Measurements from ENCODE around the gene HES5. TPM values are rescaled to one million over a fixed set of nuclear protein-coding genes. Genes with fewer than 3 reads are reported as not detected.

The HES5 gene
- polyA plus RNA-seq, 2 donors, result 0.71 to 1.5 TPM

DNA sequence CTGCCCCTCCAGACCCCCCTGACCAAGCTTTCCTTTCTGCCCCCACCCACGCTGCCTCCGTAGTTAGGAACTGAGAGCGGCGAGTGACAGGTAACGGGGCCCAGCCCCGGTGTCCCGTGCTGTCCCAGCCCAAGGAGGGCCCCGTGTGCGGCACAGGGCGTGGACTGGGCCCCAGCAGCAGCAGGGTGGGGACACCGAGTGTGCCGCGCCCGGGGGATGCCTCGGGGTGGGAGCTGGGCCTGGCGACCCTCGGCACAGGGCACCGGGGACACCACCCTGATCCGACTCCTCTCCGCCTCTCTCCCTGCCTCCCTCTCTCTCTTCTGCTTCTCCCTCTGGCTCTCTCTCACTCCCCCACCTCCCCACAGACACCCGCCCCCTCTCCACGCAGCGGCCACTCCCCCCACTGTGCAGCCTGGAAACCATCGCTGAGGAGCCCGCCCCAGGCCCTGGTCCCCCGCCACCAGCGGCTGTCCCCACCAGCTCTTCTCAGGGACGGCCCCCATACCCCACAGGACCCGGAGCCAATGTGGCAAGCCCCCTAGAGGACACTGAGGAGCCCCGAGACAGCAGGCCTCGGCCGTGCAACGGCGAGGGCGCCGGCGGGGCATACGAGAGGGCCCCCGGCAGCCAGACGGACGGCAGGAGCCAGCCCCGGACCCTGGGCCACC, 26.4 kb downstream of the HES5 start:
- WGBS, 2 donors, result 50 to 61% methylated on average over 42 of the region's 42 CpGs
- no peak overlapping the region for H3K27ac ChIP-seq (ENCODE audit: low read depth in 2 of 2, low read length in 1 of 2)
- no peak overlapping the region for H3K4me3 ChIP-seq (ENCODE audit: low read depth in 1 of 2, low read length in 2 of 2)
- peaks cover 0 to 10% of the 10 kb centered on the region in 2 donors for H3K36me3 ChIP-seq (ENCODE audit: control insufficient read depth in 2 of 2, insufficient read depth in 2 of 2, low read length in 1 of 2)
- H3K4me1 ChIP-seq (ENCODE audit: control insufficient read depth in 2 of 2, insufficient read depth in 2 of 2, low read length in 1 of 2), result no peaks in the 10 kb centered on the region
- no peaks in the 10 kb centered on the region for H3K9me3 ChIP-seq (ENCODE audit: control insufficient read depth in 2 of 2, insufficient read depth in 1 of 2, low read depth in 1 of 2, low read length in 1 of 2)
- no peaks in the 10 kb centered on the region for H3K27me3 ChIP-seq (ENCODE audit: control insufficient read depth in 1 of 2, insufficient read depth in 2 of 2, low read length in 2 of 2)

DNA sequence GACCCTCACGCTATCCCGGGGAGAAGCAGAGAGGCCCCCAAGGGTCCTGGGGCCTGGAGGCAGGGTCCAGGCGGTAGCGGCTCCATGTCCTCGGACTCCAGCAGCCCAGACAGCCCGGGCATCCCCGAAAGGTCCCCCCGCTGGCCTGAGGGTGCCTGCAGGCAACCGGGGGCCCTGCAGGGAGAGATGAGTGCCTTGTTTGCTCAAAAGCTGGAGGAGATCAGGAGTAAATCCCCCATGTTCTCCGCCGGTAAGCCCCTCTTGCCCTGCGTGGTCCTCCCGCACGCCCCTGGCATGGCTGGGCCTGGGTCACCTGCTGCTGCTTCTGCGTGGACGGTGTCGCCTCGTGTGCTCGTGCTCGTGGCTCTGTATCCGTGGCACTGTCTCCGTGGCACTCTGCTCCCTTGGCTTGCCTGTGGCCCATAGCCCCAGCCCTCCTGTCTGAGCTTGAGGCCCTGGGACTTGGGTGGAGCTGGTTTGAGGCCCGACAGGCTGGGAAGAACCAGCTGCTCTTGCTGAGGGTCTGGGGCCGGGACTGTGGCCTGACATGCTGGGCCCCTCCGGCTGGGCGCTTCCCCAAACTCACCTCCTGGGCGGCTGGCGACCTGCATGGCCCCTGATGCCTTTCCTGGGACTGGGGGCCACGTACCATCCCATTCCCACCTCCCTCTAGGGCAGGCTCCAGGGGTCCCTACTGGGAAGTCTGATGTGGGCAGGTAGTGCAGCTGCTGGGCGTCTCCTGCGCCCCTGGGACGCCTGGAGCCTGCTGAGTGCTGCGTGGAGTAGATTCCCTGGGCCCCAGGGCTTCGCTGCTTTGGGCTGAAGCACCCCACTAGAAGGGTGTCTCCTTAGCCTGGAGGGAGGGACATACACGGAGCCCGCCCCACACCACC, 27.2 kb downstream of the HES5 start:
- Histone ChIP-seq H3K9me3 (ENCODE audit: control insufficient read depth in 2 of 2, insufficient read depth in 1 of 2, low read depth in 1 of 2, low read length in 1 of 2) (no peaks in the 10 kb centered on the region), H3K4me3 (ENCODE audit: low read depth in 1 of 2, low read length in 2 of 2) (no peak overlapping the region), H3K4me1 (ENCODE audit: control insufficient read depth in 2 of 2, insufficient read depth in 2 of 2, low read length in 1 of 2) (no peaks in the 10 kb centered on the region), H3K27me3 (ENCODE audit: control insufficient read depth in 1 of 2, insufficient read depth in 2 of 2, low read length in 2 of 2) (no peaks in the 10 kb centered on the region), H3K36me3 (ENCODE audit: control insufficient read depth in 2 of 2, insufficient read depth in 2 of 2, low read length in 1 of 2) (peaks cover 0 to 4% of the 10 kb centered on the region in 2 donors), H3K27ac (ENCODE audit: low read depth in 2 of 2, low read length in 1 of 2) (no peak overlapping the region)
- WGBS, 2 donors, result 78% methylated on average over 36 of the region's 36 CpGs

DNA sequence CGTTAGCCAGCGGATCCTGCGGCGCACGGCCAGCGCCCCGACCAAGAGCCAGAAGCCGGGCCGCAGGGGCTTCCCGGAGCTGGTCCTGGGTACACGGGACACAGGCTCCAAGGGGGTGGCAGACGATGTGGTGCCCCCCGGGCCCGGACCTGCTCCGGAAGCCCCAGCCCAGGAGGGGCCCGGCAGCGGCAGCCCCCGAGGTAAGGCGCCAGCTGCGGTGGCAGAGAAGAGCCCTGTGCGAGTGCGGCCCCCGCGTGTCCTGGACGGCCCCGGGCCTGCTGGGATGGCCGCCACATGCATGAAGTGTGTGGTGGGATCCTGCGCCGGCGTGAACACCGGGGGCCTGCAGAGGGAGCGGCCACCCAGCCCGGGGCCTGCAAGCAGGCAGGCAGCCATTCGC, 27.9 kb downstream of the HES5 start:
- no peaks in the 10 kb centered on the region for H3K9me3 ChIP-seq (ENCODE audit: control insufficient read depth in 2 of 2, insufficient read depth in 1 of 2, low read depth in 1 of 2, low read length in 1 of 2)
- WGBS, 2 donors, result 85 to 91% methylated on average over 33 to 34 of the region's 34 CpGs
- H3K27me3 ChIP-seq (ENCODE audit: control insufficient read depth in 1 of 2, insufficient read depth in 2 of 2, low read length in 2 of 2), result no peaks in the 10 kb centered on the region
- no peak overlapping the region for H3K4me3 ChIP-seq (ENCODE audit: low read depth in 1 of 2, low read length in 2 of 2)
- H3K27ac ChIP-seq (ENCODE audit: low read depth in 2 of 2, low read length in 1 of 2), result no peak overlapping the region
- H3K4me1 ChIP-seq (ENCODE audit: control insufficient read depth in 2 of 2, insufficient read depth in 2 of 2, low read length in 1 of 2), result no peaks in the 10 kb centered on the region
- H3K36me3 ChIP-seq (ENCODE audit: control insufficient read depth in 2 of 2, insufficient read depth in 2 of 2, low read length in 1 of 2), result peaks cover 0 to 3% of the 10 kb centered on the region in 2 donors

GRCh38 chr1:2501820-2502119, 28.3 kb downstream of the HES5 start:
- 71 to 79% methylated on average over 7 of the region's 7 CpGs for WGBS, 2 donors
- peaks cover 0 to 3% of the 10 kb centered on the region in 2 donors for H3K36me3 ChIP-seq (ENCODE audit: control insufficient read depth in 2 of 2, insufficient read depth in 2 of 2, low read length in 1 of 2)
- no peaks in the 10 kb centered on the region for H3K9me3 ChIP-seq (ENCODE audit: control insufficient read depth in 2 of 2, insufficient read depth in 1 of 2, low read depth in 1 of 2, low read length in 1 of 2)
- no peak overlapping the region for H3K4me3 ChIP-seq (ENCODE audit: low read depth in 1 of 2, low read length in 2 of 2)
- H3K27ac ChIP-seq (ENCODE audit: low read depth in 2 of 2, low read length in 1 of 2), result no peak overlapping the region
- no peaks in the 10 kb centered on the region for H3K4me1 ChIP-seq (ENCODE audit: control insufficient read depth in 2 of 2, insufficient read depth in 2 of 2, low read length in 1 of 2)
- no peaks in the 10 kb centered on the region for H3K27me3 ChIP-seq (ENCODE audit: control insufficient read depth in 1 of 2, insufficient read depth in 2 of 2, low read length in 2 of 2)

DNA sequence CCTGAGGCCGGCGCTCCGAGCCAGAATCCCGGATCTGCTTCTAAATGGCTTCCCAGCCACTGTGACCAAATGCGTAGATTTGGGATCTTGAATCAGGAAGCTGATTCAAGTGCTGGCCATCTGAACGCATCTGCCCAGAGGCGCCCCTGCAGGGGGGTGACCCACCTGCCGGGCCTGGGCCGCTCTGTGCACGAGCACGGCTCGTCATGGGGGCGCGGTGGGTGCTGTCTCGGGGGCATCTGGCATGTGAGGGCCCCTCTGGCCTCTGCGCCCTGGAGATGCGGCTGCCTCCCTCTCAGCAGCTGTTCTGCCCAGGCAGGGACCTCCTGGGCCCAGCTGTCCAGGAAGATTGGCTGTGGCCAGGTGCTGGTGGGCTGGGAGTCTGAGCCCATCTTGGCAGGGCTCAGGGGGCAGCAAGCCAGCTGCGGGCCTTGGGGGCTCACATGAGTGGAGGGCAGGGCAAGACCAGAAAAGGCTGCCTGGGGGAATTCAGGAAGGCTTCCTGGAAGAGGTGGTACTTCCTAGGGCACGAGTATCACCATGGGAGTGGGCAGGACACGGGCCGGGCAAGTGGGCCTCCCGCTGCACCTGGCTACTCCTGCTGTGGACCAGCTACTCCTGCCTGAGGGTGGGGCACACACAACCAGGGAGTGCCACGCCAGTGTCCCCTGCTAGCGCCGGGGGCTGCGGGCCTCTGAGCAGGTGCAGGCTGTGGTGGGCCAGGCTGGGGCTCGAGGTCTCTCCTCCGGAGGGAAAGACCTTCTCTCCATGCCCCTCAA, 28.8 kb downstream of the HES5 start:
- 73 to 82% methylated on average over 24 to 28 of the region's 28 CpGs for WGBS, 2 donors
- no peaks in the 10 kb centered on the region for H3K27me3 ChIP-seq (ENCODE audit: control insufficient read depth in 1 of 2, insufficient read depth in 2 of 2, low read length in 2 of 2)
- no peaks in the 10 kb centered on the region for H3K4me1 ChIP-seq (ENCODE audit: control insufficient read depth in 2 of 2, insufficient read depth in 2 of 2, low read length in 1 of 2)
- H3K27ac ChIP-seq (ENCODE audit: low read depth in 2 of 2, low read length in 1 of 2), result no peak overlapping the region
- no peak overlapping the region for H3K4me3 ChIP-seq (ENCODE audit: low read depth in 1 of 2, low read length in 2 of 2)
- H3K36me3 ChIP-seq (ENCODE audit: control insufficient read depth in 2 of 2, insufficient read depth in 2 of 2, low read length in 1 of 2), result peaks cover 0 to 3% of the 10 kb centered on the region in 2 donors
- no peaks in the 10 kb centered on the region for H3K9me3 ChIP-seq (ENCODE audit: control insufficient read depth in 2 of 2, insufficient read depth in 1 of 2, low read depth in 1 of 2, low read length in 1 of 2)

DNA sequence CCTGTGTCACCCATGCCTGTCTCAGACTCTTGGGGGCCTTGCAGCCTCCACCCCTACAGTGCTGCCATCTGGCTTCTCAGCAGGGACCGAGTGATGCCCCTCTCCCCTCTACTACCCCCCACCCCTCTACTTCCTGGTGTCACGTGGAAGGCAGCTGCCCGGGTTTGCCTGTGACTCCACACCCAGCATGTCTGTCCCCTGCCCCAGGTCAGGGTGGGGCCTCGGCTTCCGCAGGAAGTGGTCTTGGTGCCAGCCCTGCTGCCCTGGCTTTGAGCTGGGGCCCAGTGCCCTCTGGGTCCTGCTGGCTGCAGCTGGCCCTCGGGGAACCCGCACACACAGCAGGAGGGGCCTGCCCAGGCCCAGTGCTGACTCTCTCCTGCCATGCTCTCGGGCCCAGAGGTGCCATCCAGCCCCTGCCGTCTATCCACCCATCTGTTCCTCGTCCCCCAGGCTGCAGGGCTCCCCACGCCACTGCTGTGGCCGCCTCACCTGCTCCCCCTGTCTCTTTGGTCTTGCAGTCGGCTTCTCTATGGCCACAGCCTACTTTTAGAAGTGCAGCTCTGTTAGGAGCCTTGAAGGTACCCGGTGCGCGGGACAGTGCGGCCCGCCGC, 30.0 kb downstream of the HES5 start:
- Histone ChIP-seq H3K27ac (ENCODE audit: low read depth in 2 of 2, low read length in 1 of 2) (no peak overlapping the region), H3K4me1 (ENCODE audit: control insufficient read depth in 2 of 2, insufficient read depth in 2 of 2, low read length in 1 of 2) (peaks cover 0 to 2% of the 10 kb centered on the region in 2 donors), H3K27me3 (ENCODE audit: control insufficient read depth in 1 of 2, insufficient read depth in 2 of 2, low read length in 2 of 2) (no peaks in the 10 kb centered on the region), H3K36me3 (ENCODE audit: control insufficient read depth in 2 of 2, insufficient read depth in 2 of 2, low read length in 1 of 2) (peaks cover 0 to 3% of the 10 kb centered on the region in 2 donors), H3K9me3 (ENCODE audit: control insufficient read depth in 2 of 2, insufficient read depth in 1 of 2, low read depth in 1 of 2, low read length in 1 of 2) (no peaks in the 10 kb centered on the region), H3K4me3 (ENCODE audit: low read depth in 1 of 2, low read length in 2 of 2) (no peak overlapping the region)
- 54 to 57% methylated on average over 19 of the region's 19 CpGs for WGBS, 2 donors

GRCh38 chr1:2499260-2499659, 30.8 kb downstream of the HES5 start:
- peaks cover 0 to 3% of the 10 kb centered on the region in 2 donors for H3K36me3 ChIP-seq (ENCODE audit: control insufficient read depth in 2 of 2, insufficient read depth in 2 of 2, low read length in 1 of 2)
- H3K4me1 ChIP-seq (ENCODE audit: control insufficient read depth in 2 of 2, insufficient read depth in 2 of 2, low read length in 1 of 2), result peaks cover 0 to 3% of the 10 kb centered on the region in 2 donors
- no peaks in the 10 kb centered on the region for H3K27me3 ChIP-seq (ENCODE audit: control insufficient read depth in 1 of 2, insufficient read depth in 2 of 2, low read length in 2 of 2)
- H3K9me3 ChIP-seq (ENCODE audit: control insufficient read depth in 2 of 2, insufficient read depth in 1 of 2, low read depth in 1 of 2, low read length in 1 of 2), result no peaks in the 10 kb centered on the region
- no peak overlapping the region for H3K27ac ChIP-seq (ENCODE audit: low read depth in 2 of 2, low read length in 1 of 2)
- H3K4me3 ChIP-seq (ENCODE audit: low read depth in 1 of 2, low read length in 2 of 2), result no peak overlapping the region
- 44 to 51% methylated on average over 4 of the region's 4 CpGs for WGBS, 2 donors

- Histone ChIP-seq H3K27me3 (ENCODE audit: control insufficient read depth in 1 of 2, insufficient read depth in 2 of 2, low read length in 2 of 2) (no peaks in the 10 kb centered on the region), H3K36me3 (ENCODE audit: control insufficient read depth in 2 of 2, insufficient read depth in 2 of 2, low read length in 1 of 2) (peaks cover 0 to 3% of the 10 kb centered on the region in 2 donors), H3K9me3 (ENCODE audit: control insufficient read depth in 2 of 2, insufficient read depth in 1 of 2, low read depth in 1 of 2, low read length in 1 of 2) (no peaks in the 10 kb centered on the region), H3K4me1 (ENCODE audit: control insufficient read depth in 2 of 2, insufficient read depth in 2 of 2, low read length in 1 of 2) (peaks cover 0 to 3% of the 10 kb centered on the region in 2 donors), H3K27ac (ENCODE audit: low read depth in 2 of 2, low read length in 1 of 2) (no peak overlapping the region), H3K4me3 (ENCODE audit: low read depth in 1 of 2, low read length in 2 of 2) (no peak overlapping the region)
- WGBS, 2 donors, result 76% methylated on average over 19 of the region's 19 CpGs
Measured at GRCh38 chr1:2498648-2499047, 31.4 kb downstream of the HES5 start.

DNA sequence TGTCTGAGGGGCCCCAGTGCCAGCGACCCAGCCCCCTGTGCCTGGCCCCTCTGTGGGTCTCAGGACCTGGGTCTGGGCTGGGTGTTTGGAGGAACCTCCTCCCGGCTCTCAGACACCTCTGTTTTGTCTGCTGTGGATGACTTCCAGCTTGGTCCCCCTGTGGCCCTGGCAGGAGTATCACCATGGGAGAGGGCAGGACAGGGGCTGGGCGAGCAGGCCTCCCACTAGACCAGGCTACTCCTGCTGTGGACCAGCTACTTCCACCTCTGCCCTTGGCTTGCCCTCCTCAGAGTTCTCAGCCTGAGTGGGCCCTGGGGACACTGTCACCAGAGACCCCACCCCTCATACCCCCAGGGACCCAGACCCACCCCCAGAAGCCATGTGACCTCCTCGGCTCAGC, 32.2 kb downstream of the HES5 start:
- H3K27me3 ChIP-seq (ENCODE audit: control insufficient read depth in 1 of 2, insufficient read depth in 2 of 2, low read length in 2 of 2), result no peaks in the 10 kb centered on the region
- no peak overlapping the region for H3K4me3 ChIP-seq (ENCODE audit: low read depth in 1 of 2, low read length in 2 of 2)
- 44 to 65% methylated on average over 4 of the region's 4 CpGs for WGBS, 2 donors
- peaks cover 0 to 3% of the 10 kb centered on the region in 2 donors for H3K36me3 ChIP-seq (ENCODE audit: control insufficient read depth in 2 of 2, insufficient read depth in 2 of 2, low read length in 1 of 2)
- H3K9me3 ChIP-seq (ENCODE audit: control insufficient read depth in 2 of 2, insufficient read depth in 1 of 2, low read depth in 1 of 2, low read length in 1 of 2), result no peaks in the 10 kb centered on the region
- H3K27ac ChIP-seq (ENCODE audit: low read depth in 2 of 2, low read length in 1 of 2), result no peak overlapping the region
- peaks cover 0 to 3% of the 10 kb centered on the region in 2 donors for H3K4me1 ChIP-seq (ENCODE audit: control insufficient read depth in 2 of 2, insufficient read depth in 2 of 2, low read length in 1 of 2)
